Left renal cortex interstitium (tissue), 4 donors: ENCODE measurements around the gene L2HGDH. TPM values are rescaled to one million over a fixed set of nuclear protein-coding genes. Genes with fewer than 3 reads are reported as not detected.
"Not testable (repeated sequence)": the region's sequence is repeated elsewhere in the genome, so short reads cannot be mapped to it uniquely, and the experiment has no call there.

Experiments used
- DNase-seq, 4 donors: peaks; one replicate each; pipeline ENCODE4 v3.0.0-alpha.2; 2013; ENCODE audit warnings: low read depth in 4 of 4, low spot score in 2 of 4, missing footprints in 1 of 4
- polyA plus RNA-seq, 4 donors: library from polyadenylated mRNA; unstranded; fragments of 120-200 nt; gene quantifications; one replicate each; pipeline ENCODE4 v1.2.1, GENCODE V29; 2013; ENCODE audit not compliant: insufficient read length in 4 of 4

Gene L2HGDH
- polyA plus RNA-seq, 4 donors: 8.8 to 12.9 (median 9.2) TPM

DNA sequence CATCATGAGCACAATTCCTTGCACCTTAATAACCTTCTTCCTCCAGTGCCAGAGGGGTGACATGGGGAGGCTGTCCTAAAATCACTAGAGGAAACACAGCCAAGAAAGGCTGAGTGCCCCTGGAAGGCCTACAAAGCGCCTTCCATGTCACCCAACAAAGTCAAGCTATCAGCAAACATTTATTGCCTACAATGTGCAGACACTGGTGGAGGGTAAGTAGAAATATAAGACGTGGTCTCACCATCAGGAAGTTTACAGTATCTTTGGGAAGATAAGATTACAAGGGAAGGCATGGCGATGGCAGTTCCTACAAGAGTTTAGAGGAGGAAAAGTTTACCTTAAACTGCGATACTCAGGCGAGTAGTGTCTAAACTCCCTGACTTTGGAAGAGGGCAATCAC, 28.0 kb upstream of the L2HGDH start:
- no peak for DNase-seq

DNA sequence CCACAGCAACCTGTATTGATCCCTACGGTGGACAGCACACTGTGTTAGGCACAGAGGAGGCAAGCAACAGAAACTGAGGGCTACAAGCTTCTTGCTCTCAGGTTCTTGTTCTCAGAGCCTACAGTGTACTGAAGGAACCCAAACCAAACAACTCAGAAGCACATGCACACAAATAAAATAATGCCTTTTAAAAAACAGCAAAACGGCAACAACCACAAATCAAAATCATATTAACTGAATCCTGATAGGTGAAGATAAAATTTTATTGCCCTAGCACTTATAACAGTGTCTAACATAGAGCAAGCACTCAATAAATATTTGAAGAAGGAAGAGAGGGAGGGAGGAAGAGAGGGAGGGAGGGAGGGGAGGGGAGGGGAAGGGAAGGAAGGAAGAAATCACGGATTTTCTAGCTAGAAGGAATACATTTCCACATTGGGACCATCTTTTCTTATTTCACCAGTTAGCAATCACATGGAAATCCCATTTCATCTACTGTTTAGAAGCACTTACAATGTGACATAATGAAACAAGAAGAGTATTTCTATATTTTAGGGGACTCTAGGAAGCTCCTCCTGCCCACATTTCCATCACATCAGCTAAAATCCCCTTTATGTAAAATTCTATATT, 27.3 kb upstream of the L2HGDH start:
- no peak for DNase-seq

DNA sequence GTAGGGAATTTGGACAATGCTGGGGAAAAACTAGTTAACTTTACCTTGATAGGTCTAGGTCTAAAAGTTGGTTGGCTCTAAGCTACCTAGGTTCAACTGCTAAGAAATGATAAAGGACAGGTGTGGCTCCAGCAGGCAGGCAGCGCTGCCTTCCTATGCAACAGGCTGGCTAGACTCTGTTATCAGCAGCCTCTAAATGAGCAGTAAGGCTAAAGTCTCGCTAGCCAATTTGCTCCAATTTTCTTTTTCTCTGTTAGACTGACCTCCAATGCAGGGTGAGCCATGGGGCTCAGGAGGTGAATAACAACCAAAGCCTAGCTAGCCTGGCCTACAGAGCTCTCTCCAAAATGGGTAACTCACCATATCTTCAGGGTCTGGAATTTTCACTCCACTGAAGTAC, 26.6 kb upstream of the L2HGDH start:
- DNase-seq: no peak

DNA sequence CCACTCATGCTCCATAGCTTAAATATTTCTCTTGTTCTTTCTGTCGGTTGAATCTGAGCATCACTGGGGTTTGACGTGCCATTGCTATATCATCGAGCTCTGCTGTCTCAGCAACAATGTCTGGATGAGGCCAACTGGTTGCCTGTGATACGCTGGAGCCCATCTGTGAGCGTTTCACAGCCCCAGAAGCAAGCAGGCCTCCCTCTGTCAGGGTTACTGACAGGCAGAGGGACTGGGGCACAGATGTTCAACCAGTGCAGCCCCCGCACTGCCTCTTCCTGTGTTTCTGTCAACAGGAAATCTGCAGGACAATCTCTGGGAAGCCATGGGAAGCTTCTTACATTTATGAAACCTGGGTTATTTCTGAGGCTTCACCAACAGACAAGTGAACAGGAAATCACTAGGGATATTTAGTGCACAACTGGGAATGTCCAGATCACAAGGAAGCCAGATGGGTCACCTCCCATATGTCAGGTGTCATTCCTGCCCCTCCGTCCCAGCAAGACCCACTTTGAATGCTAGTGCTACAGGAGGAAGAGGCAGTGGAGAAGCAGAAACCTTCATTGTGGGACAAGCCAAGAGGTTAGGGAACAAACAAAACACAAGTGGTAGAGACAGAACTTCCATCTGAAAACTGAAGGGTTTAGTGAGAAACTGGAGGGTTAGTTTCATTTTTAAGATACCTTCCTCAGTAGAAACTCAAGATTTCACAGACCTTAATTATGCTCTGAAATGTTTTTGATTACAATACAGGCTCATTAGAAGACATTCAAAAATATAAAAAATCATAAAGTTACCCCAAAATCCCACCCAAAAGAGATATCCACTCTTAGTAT, 24.2 kb upstream of the L2HGDH start:
- DNase-seq: peak in 1 of 4 donors; percentile 59

DNA sequence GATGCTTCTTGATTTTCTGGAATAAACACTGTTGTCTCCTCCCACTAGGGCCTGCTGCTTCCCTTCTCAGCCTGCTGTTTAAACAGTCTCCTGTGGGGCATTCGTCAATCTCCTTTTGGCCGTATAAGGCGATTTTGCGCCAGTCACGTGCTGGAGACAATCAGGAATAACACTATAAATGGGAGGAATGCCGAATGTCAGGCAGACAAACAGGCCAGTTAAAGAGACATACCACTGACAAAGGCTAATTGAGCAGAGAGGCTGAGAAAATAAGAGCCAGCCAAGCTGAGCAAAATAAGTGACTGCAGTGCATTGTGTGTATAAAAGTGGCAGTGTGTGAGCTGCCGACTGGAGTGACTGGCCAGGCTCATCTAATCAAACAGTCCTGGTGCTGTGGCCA, 23.4 kb upstream of the L2HGDH start:
- peak in 1 of 4 donors; percentile 56 for DNase-seq

DNA sequence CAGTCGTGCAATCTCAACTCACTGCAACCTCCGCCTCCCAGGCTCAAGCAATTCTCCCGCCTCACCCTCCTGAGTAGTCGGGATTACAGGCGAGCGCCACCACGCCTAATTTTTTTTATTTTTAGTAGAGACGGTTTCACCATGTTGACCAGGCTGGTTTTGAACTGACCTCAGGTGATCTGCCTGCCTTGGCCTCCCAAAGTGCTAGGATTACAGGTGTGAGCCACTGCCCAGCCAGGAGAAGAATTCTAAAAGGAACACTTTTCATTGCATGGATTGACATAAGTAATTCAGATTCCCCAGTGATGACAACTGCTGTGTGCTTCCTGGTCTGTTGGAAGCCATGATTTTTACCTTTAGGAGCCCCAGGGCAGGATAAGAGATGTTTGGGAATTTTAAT, 22.2 kb upstream of the L2HGDH start:
- no peak for DNase-seq

DNA sequence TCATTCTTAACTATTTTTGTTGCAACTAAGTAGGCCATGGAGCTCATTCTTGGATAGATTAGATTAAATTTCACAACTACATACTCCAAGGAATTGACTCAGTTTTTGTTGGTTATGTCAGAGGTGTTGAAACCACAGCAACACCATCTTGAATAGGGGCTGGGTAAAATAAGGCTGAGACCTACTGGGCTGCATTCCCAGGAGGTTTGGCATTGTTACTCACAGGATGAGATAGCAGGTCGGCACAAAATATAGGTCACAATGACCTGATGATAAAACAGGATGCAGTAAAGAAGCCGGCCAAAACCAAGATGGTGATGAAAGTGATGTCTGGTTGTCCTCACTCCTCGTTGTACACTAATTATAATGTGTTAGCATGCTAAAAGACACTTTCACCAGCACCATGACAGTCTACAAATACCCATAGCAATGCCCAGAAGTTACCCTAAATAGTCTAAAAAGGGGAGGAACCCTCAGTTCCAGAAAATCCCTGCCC, 21.0 kb upstream of the L2HGDH start:
- DNase-seq: no peak

DNA sequence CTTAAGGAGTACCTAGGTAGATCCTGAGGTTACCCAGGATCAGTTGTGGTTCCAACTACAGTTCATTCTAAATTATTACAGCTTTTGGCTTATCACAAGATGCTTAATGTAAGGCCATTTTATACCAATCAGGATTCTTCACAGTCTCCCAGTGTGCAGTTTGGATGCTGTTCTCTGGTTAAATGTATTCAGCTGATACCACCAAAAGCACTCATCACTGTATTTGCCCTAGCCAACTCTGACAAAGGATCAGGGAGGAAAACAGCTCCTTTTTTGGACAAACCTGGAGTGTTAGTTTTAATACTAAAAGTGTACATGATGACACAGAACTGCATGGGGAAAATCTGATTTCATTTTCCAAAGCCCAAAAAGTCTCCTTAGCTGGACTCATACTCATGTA, 19.6 kb upstream of the L2HGDH start:
- DNase-seq: no peak

DNA sequence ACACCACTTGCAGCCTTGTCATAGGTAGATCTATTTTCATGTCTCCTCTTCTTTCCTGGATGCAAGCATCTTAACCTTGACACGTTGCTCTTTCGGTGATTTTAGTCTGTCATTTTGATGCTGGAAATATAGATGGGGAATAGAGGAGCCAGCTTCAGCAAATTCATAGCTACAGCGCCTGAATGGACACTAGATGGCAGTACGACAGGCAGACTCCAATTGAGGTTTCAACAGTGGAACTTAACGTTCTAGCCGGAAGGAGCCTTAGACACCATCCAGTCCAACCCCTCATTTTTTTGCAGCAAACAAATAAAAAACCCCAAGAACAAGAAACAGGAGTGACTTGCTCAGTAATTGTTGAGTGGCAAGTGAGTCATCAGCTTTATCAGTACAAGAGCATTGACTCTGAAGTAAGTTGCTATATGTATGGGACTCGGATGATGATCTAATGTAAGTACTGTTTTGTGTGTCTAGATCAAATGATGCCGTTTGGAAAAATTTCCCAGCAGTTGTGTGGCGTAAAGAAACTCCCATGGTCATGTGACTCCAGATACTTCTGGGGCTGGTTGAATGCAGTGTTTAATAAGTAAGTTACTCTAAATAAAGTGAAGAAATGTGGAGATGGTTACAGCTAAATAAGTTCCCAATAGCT, 9.1 kb upstream of the L2HGDH start:
- peak in 2 of 4 donors; percentile 73 to 76 for DNase-seq

DNA sequence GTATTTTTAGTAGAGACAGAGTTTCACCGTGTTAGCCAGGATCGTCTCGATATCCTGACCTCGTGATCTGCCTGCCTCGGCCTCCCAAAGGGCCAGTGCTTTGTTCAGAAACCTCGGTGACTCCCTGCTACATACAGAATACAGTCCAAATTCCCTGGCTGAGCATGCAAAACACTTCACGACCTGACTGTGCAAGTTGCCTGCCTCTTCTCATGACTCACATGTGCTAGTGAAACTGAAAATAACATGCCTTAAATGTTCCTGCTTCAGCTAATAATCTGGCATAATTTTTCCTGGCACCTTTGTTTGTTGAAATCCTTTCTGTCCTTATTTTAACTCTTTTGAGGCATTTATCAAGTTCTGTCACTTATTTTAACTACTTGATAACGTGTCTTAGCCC, 8.3 kb upstream of the L2HGDH start:
- no peak for DNase-seq

DNA sequence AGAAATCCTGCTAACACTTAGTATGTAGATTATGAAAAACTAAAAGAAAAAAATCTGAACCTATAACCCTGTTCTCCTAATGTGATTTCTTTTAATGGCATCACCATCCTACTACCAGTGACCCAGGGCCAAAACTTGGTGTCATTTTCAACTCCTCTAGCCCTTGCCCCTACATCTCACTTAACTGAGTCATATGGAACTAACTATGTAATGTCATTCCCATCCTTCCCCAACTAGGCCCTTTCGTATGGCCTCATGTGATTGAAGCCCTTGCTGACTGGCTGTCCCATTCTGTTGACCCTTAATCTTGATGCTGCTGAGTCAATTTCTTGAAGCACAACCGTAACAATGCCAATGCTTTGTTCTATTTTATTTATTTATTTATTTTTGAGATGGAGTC, 7.7 kb upstream of the L2HGDH start:
- DNase-seq: no peak

DNA sequence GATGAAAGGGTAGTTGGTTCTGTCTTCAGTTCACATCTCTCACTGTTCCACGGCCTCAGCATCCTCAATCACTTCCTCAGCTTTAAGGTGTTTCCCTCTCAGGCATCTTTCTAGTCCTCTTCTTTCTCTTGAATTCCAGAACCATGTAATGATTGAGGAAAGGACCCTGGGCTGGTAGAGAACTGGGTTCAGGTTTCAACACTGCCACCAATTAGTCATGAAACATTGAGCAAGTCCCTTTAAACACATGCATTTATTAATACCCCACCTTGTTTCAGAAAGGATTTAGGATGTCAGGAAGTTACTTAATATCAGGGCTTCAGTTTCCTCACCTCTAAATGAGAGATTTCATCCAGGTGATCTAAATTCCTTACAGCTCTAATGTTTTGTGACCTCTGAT, 7.3 kb upstream of the L2HGDH start:
- no peak for DNase-seq

DNA sequence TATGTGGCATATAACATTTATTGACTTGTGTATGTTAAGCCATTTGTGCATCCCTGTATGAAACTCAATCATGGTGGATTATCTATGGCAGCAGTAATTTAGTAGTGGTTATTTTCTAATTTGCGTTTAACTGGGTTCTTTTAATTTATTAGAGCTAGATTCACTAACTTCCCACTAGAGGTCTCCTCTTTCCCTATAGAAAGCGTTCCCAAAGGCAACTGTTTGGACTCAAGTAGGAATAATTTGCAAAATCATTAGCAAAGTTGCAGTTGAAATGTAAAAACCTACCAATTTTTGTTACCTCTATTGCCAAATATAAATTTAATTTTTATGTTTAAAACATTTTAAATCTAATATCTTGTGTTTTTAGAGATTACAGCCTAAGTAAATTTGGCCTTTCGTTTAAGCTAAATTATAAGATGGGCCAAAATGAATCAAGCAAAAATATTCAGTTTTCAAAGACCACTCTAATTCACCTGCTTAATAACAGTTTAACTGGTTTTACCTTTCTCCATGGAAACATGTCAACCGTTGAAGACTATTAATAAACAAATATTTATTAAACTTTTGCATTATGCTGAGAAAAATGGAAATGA, 6.1 kb upstream of the L2HGDH start:
- no peak for DNase-seq

DNA sequence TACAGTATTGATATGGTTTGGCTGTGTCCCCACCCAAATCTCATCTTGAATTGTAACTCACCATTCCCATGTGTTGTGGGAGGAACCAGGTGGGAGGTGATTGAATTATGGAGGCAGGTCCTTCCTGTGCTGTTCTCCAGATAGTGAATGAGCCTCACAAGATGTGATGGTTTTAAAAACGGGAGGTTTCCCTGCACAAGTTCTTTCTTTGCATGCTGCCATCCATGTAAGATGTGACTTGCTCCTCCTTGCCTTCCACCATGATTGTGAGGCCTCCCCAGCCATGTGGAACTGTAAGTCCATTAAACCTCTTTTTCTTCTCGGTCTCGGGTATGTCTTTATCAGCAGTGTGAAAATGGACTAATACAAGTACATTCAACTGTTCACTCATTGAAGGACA, 2.1 kb upstream of the L2HGDH start:
- DNase-seq: not testable (repeated sequence)

DNA sequence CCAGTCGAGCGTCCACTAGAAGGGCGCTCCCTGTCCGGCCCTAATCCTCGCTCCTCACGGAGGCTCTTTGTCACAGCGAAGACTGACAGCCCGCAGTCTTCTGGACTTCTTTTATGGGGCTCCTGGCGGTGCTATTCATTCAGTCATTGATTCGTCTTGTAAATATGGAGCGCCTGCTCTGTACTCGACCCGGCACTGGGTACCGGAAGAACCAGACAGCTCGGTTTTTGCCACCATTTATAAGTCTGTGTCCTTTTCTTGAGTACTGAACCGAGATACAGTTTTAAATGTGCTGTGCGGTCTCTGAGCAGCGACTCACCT, 665 bp upstream of the L2HGDH start:
- DNase-seq: peak in 1 of 4 donors; percentile 60

DNA sequence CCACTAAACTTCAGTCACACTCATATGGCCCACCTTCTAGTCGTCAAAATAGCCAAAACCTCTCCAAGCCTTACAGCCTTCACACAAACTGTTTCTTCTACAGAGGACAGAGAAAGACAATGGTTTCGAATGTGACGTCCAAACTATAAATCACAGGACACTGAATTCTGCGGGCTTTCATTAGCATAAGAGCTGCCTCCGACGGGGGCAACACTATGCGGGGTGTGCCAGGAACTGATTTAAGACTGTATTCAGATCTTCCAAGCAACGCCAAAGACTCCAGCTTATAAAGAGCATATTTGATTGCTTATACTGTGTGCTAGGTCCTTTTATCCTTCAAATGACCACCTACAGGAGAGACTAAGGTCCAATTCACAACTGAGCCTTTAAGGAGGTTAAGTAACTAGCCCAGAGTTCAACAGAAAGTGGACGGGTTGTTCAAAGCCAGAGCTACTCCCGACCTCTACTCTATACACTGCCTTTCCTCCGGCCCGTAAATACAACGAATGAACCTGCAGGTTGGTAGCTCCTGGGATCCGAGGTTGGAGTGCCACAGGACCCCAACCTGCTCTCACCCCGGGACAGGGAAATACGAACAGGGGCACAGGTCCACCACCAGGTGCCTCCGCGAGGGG, 575 bp downstream of the L2HGDH start:
- DNase-seq: peak in 2 of 4 donors; percentile 36 to 72

DNA sequence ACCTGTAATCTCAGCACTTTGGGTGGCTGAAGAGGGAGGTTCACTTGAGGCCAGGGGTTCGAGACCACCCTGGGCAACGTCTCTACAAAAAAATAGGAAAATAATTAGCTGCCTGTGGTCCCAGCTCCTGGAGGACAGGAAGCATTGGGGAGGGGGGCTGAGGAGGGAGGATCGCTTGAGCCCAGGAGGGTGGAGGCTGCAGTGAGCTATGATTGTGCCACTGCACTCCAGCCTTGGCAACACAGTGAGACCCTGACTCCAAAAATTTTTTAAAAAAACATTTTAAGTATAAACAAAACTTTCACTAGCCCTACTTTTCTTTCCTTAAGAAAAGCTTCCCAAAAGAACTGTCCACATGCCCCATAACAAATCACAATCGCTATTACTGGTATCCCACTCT, 1.6 kb downstream of the L2HGDH start:
- DNase-seq: no peak

DNA sequence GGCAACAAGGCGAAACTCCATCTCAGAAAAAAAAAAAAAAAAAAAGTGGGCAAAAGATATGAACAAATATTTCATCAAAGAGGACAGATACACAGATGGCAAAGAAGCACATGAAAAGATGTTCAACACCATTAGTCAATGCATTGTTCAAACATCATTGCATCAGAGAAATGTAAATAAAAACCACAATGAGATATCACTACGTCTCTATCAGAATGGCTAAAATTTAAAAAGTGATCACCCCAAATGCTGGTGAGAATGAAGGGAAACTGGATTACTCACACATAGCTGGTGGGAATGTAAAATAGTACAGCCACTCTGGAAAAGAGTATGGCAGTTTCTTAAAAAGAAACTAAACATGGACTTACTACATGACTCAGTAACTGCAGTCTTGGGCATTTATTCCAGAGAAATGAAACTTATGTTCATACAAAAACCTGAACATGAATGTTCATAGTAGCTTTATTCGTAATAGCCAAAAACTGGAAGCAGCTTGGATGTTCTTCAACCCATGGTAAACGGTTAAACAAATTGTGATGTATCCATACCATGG, 3.6 kb downstream of the L2HGDH start:
- no peak for DNase-seq

DNA sequence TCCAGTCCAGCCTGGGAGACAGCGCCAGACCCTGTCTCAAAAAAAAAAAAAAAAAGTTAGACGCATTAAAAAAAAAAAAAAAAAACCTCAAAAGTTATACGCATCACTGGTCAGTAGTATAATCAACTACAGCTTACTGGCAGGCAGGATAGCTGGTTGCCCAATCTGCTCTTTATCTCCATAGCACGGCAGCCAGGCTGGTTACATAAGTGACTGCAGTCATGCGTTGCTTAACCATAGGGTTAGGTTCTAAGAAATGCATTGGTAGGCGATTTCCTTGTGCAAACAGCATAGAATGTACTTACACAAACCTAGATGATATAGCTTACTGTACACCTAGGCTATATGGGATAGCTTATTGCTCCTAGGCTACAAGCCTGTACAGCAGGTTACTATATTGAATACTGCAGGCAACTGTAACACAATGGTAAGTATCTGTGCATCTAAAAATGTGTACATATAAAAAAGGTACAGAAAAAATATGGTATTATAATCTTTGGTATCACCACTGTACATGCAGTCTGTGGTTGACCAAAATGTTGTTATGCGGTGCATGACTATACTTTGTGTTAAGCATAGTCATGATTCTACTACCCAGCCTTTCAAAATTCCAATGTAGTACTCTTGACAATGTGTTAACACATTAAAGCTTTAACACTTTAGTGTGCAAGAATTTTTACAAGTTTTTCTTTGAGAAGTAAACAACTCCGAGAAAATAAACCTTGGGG, 8.1 kb downstream of the L2HGDH start:
- DNase-seq: no peak

DNA sequence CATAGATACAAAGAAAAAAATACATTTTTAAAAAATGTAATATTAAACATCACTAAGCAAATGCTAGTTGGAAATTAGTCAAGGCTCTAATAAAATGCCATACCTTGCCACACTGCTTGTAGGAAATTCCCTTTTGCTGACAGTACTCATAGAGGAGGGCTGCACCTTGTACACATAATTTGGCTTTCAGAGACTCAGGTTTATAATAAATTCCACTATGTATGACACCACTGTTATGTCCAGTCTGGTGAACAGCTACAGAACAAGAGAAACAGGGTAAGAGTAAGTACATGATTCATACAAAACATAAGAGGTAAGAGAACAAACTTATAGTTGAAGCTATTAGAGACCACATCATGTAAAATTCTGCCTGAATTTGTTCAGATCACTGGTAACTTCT, 10.1 kb downstream of the L2HGDH start:
- DNase-seq: no peak
